HCT116 (cell line): ENCODE results near the gene HIPK3. TPM values are rescaled to one million over a fixed set of nuclear protein-coding genes. Genes with fewer than 3 reads are reported as not detected.
"Not testable (repeated sequence)": the region's sequence is repeated elsewhere in the genome, so short reads cannot be mapped to it uniquely, and the experiment has no call there.

ENCODE experiments used
- ATAC-seq: fragments of 200-7000 bp; cut with Tn5 transposase; 2 replicates; pipeline ENCODE4 v1.9.1; 2020; ENCODE audit warnings: mild to moderate bottlenecking, moderate library complexity
- BruUV-seq: library from RNA; stranded (reverse); fragments of 400-500 nt; replicated peaks from 2 replicates; lab custom pipeline; 2021; lab: Mats Ljungman, UMichigan
- CTCF ChIA-PET: fragments of 300-600 bp; sonication (Branson Sonifier 250); formaldehyde crosslinking; loops from one replicate; lab custom pipeline; 2021; ENCODE audit warnings: antibody characterized with exemption; lab: Charles Lee
- POLR2A ChIA-PET: fragments of 300-600, 350-600 bp; sonication (Branson Sonifier 250); formaldehyde crosslinking; loops from one replicate; lab custom pipeline; 2021; ENCODE audit warnings: antibody characterized with exemption; lab: Charles Lee
- RAD21 ChIA-PET, 2 experiments: fragments of 300-600 bp; sonication (Branson Sonifier 250); formaldehyde crosslinking; loops; one replicate each; lab custom pipeline; 2023; ENCODE audit warnings: low total read pairs in 2 of 2; ENCODE audit not compliant: uncharacterized antibody in 2 of 2, unreplicated experiment in 2 of 2, low non-redundant PET in 1 of 2; lab: Charles Lee
- DNase-seq: peaks from one replicate; pipeline ENCODE4 v3.0.0-alpha.2; 2010; ENCODE audit warnings: low read depth, low spot score
- H2AFZ ChIP-seq: fragments of 200-600 bp; shearing (Covaris generic), sonication (generic); 2 replicates; pipeline ENCODE4 v1.6.1; 2017; ENCODE audit warnings: low read depth, mixed run types, mixed read lengths, antibody characterized with exemption, low read length; ENCODE audit not compliant: poor library complexity, severe bottlenecking
- H3K27ac ChIP-seq: 2 replicates; pipeline ENCODE4 v1.5.1; 2012; ENCODE audit warnings: low read depth, low read length
- H3K27me3 ChIP-seq: fragments of 200-600 bp; sonication (generic); 2 replicates; pipeline ENCODE4 v1.6.1; 2016; ENCODE audit warnings: mixed run types, low read length, mixed read lengths; ENCODE audit not compliant: insufficient read depth
- H3K36me3 ChIP-seq, 2 experiments: fragments of 200-500 bp in 1 of 2; fragments of 200-600 bp in 1 of 2; sonication (Bioruptor generic) in 1 of 2; sonication (generic) in 1 of 2; 2 replicates each; pipeline versions ENCODE4 v1.5.1 to v1.6.1; 2014 to 2016; ENCODE audit warnings: low read length in 2 of 2, inconsistent platforms in 1 of 2, mixed read lengths in 1 of 2, mixed run types in 1 of 2; ENCODE audit not compliant: insufficient read depth in 2 of 2, control insufficient read depth in 1 of 2
- H3K4me1 ChIP-seq, 2 experiments: fragments of 200-600 bp in 1 of 2; sonication (generic) in 1 of 2; 2 replicates each; pipeline versions ENCODE4 v1.5.1 to v1.6.1; 2012 to 2017; ENCODE audit warnings: low read length in 2 of 2, inconsistent platforms in 1 of 2, mild to moderate bottlenecking in 1 of 2, mixed read lengths in 1 of 2, mixed run types in 1 of 2, moderate library complexity in 1 of 2; ENCODE audit not compliant: insufficient read depth in 2 of 2, control insufficient read depth in 1 of 2
- H3K4me2 ChIP-seq: fragments of 200-600 bp; sonication (generic); 2 replicates; pipeline ENCODE4 v1.6.1; 2017; ENCODE audit warnings: mixed run types, low read length, mixed read lengths
- H3K4me3 ChIP-seq, 2 experiments: fragments of 200-600 bp in 1 of 2; sonication (generic) in 1 of 2; replicated peaks in 1 of 2; 2 replicates each; pipeline ENCODE4 v1.5.1; 2011 to 2016; ENCODE audit warnings: low read length in 2 of 2, control low read depth in 1 of 2, low read depth in 1 of 2, mild to moderate bottlenecking in 1 of 2, mixed read lengths in 1 of 2, mixed run types in 1 of 2
- H3K79me2 ChIP-seq: fragments of 200-600 bp; sonication (generic); 2 replicates; pipeline ENCODE4 v1.6.1; 2017; ENCODE audit warnings: mild to moderate bottlenecking, mixed run types, low read length, moderate library complexity, mixed read lengths; ENCODE audit not compliant: insufficient read depth
- H3K9ac ChIP-seq: fragments of 200-600 bp; sonication (generic); 2 replicates; pipeline ENCODE4 v1.6.1; 2016; ENCODE audit warnings: low read length, mixed read lengths
- H3K9me2 ChIP-seq: fragments of 200-600 bp; sonication (generic), shearing (Covaris generic); 2 replicates; pipeline ENCODE4 v1.6.1; 2017; ENCODE audit warnings: mixed run types, mild to moderate bottlenecking, moderate library complexity; ENCODE audit not compliant: insufficient read depth
- H3K9me3 ChIP-seq, 2 experiments: fragments of 200-500 bp in 1 of 2; fragments of 200-600 bp in 1 of 2; sonication (Bioruptor generic) in 1 of 2; sonication (generic) in 1 of 2; 2 replicates each; pipeline ENCODE4 v1.6.1; 2014 to 2017; ENCODE audit warnings: low read length in 2 of 2, mixed read lengths in 2 of 2, inconsistent platforms in 1 of 2, low read depth in 1 of 2, mild to moderate bottlenecking in 1 of 2, mixed run types in 1 of 2, moderate library complexity in 1 of 2; ENCODE audit not compliant: control insufficient read depth in 1 of 2, insufficient read depth in 1 of 2
- H4K20me1 ChIP-seq: fragments of 200-600 bp; sonication (generic), shearing (Covaris generic); 2 replicates; pipeline ENCODE4 v1.6.1; 2017; ENCODE audit warnings: mixed run types, mild to moderate bottlenecking, moderate library complexity; ENCODE audit not compliant: insufficient read depth
- CBX3 ChIP-seq: IDR thresholded peaks from 2 replicates; pipeline ENCODE4 v1.6.1; 2012; ENCODE audit warnings: low read depth
- CEBPB ChIP-seq: IDR thresholded peaks from 2 replicates; pipeline ENCODE4 v1.6.1; 2012; ENCODE audit warnings: low read depth
- POLR2A ChIP-seq: IDR thresholded peaks from 2 replicates; pipeline ENCODE4 v1.7.0; 2011; ENCODE audit warnings: borderline replicate concordance; ENCODE audit not compliant: insufficient read depth, insufficient read length; ENCODE audit errors: extremely low read depth
- REST ChIP-seq: IDR thresholded peaks from 2 replicates; pipeline ENCODE4 v1.6.1; 2012; ENCODE audit warnings: low read depth
- SP1 ChIP-seq: IDR thresholded peaks from 2 replicates; pipeline ENCODE4 v1.6.1; 2012; ENCODE audit warnings: low read depth
- intact Hi-C: fragments of 100-400 bp; cut with micrococcal nuclease; formaldehyde crosslinking; loops from 2 replicates; pipeline ENCODE4 v1.10.0; 2022
- total RNA-seq: library from RNA; stranded (reverse); gene quantifications from one replicate; pipeline ENCODE4 v1.2.1, GENCODE V29; 2021; ENCODE audit not compliant: unreplicated experiment

HIPK3 gene
- total RNA-seq, 1 experiment from 2014 or later = 35.2 TPM

- H3K36me3 ChIP-seq, H3K9me3 ChIP-seq, H2AFZ ChIP-seq, H3K9me2 ChIP-seq, H3K27ac ChIP-seq, H3K4me2 ChIP-seq, POLR2A ChIA-PET, CTCF ChIA-PET, intact Hi-C loops, H3K9ac ChIP-seq, BruUV-seq, H3K27me3 ChIP-seq, RAD21 ChIA-PET, ATAC-seq, H3K4me3 ChIP-seq, DNase-seq: not testable (repeated sequence)
- peaks cover 10 to 20% of the 10 kb centered on the region in 2 experiments; a peak in 3 of 4 replicates for H3K4me1 ChIP-seq
- H3K79me2 ChIP-seq = peaks cover 82% of the 10 kb centered on the region
- H4K20me1 ChIP-seq = peaks cover 15% of the 10 kb centered on the region; the same call in 1 of the 2 replicates
- 0 out of 2 replicates have a peak, but pooled peaks have one; percentile 16 for TF ChIP-seq CBX3
Measured at GRCh38 chr11:33261350-33261749, 4.2 kb downstream of the HIPK3 start.

GRCh38 chr11:33262011-33262645 lies 4.9 kb downstream of the HIPK3 start:
- no peaks in the 10 kb centered on the region for H3K36me3 ChIP-seq
- no peak for TF ChIP-seq CEBPB
- no peak for TF ChIP-seq POLR2A
- TF ChIP-seq REST = no peak
- no peak for TF ChIP-seq SP1
- H2AFZ ChIP-seq = no peak overlapping the region
- H3K27me3 ChIP-seq = no peaks in the 10 kb centered on the region
- H3K4me3 ChIP-seq = no peak overlapping the region
- peaks cover 88% of the 10 kb centered on the region for H3K79me2 ChIP-seq
- peaks cover 15% of the 10 kb centered on the region; the same call in 1 of the 2 replicates for H4K20me1 ChIP-seq
- intact Hi-C loops = no loop called here
- no peak overlapping the region for H3K9ac ChIP-seq
- ChIA-PET RAD21 (no interaction called here), POLR2A (no interaction called here), CTCF (no interaction called here)
- DNase-seq = no peak
- H3K9me2 ChIP-seq = no peaks in the 10 kb centered on the region
- no peak overlapping the region for H3K27ac ChIP-seq
- BruUV-seq = no TSS peak
- H3K9me3 ChIP-seq = no peaks in the 10 kb centered on the region
- no peak overlapping the region for H3K4me2 ChIP-seq
- ATAC-seq = no peak
- peaks cover 15 to 23% of the 10 kb centered on the region in 2 experiments for H3K4me1 ChIP-seq
